A549 (cell line): Measurements from ENCODE around the gene TECTB.

Experiments
- EP300 ChIP-seq, 2 experiments: fragments of >200 bp; sonication (Bioruptor Twin); formaldehyde crosslinking; IDR thresholded peaks; 2 replicates in 1 of 2; 3 replicates in 1 of 2; pipeline ENCODE4 v1.6.1; 2016 to 2017
- POLR2A ChIP-seq: IDR thresholded peaks from 2 replicates; pipeline ENCODE4 v1.6.1; 2012; ENCODE audit warnings: mild to moderate bottlenecking, low read length
- REST ChIP-seq: fragments of 200-600 bp; sonication (generic); IDR thresholded peaks from 2 replicates; pipeline ENCODE4 v1.6.1; 2016; ENCODE audit warnings: antibody characterized with exemption, mild to moderate bottlenecking, moderate library complexity
- SREBF2 ChIP-seq: fragments of 450-650 bp; IDR thresholded peaks from 2 replicates; pipeline ENCODE4 v1.6.1; 2014; ENCODE audit warnings: mild to moderate bottlenecking, moderate library complexity
- TF ChIP-seq, protein P1 (sequence below): fragments of >200 bp; sonication (Bioruptor Twin); formaldehyde crosslinking; IDR thresholded peaks from 3 replicates; pipeline ENCODE4 v1.5.1; 2016

DNA sequence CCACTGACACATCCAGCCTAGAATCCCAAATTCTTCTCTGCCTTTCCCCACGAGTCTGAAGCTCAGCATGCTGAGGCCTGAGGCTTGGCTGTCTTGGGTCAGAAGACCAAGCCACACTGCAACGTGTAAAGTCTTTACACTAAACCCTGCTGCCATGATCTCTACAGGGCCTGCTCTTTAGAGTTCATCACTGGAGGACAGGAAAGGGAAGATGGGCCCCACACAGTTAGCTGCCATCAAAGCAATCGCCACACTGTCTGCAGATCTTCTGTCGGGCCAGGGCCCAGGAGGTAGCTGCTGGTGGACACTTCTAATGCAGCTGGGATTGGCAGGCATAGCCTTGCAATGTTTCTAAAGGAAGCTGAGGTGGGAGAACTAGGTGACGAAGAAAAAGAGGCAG is 8.4 kb upstream of the TECTB start:
- TF ChIP-seq EP300 (IDR thresholded peaks at IDR 0.05): no peak
- no peak for TF ChIP-seq POLR2A
- TF ChIP-seq, protein P1, sequence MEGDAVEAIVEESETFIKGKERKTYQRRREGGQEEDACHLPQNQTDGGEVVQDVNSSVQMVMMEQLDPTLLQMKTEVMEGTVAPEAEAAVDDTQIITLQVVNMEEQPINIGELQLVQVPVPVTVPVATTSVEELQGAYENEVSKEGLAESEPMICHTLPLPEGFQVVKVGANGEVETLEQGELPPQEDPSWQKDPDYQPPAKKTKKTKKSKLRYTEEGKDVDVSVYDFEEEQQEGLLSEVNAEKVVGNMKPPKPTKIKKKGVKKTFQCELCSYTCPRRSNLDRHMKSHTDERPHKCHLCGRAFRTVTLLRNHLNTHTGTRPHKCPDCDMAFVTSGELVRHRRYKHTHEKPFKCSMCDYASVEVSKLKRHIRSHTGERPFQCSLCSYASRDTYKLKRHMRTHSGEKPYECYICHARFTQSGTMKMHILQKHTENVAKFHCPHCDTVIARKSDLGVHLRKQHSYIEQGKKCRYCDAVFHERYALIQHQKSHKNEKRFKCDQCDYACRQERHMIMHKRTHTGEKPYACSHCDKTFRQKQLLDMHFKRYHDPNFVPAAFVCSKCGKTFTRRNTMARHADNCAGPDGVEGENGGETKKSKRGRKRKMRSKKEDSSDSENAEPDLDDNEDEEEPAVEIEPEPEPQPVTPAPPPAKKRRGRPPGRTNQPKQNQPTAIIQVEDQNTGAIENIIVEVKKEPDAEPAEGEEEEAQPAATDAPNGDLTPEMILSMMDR: no peak
- no peak for TF ChIP-seq SREBF2
- no peak for TF ChIP-seq REST
